HG03025 (cell line): Measurements from ENCODE around the gene ESPL1.

Experiments
- ATAC-seq: cut with Tn5 transposase; IDR thresholded peaks from one replicate; pipeline ENCODE4 v1.9.1; 2021; ENCODE audit warnings: mild to moderate bottlenecking, moderate library complexity; ENCODE audit not compliant: unreplicated experiment, low FRiP score

ESPL1 gene

DNA sequence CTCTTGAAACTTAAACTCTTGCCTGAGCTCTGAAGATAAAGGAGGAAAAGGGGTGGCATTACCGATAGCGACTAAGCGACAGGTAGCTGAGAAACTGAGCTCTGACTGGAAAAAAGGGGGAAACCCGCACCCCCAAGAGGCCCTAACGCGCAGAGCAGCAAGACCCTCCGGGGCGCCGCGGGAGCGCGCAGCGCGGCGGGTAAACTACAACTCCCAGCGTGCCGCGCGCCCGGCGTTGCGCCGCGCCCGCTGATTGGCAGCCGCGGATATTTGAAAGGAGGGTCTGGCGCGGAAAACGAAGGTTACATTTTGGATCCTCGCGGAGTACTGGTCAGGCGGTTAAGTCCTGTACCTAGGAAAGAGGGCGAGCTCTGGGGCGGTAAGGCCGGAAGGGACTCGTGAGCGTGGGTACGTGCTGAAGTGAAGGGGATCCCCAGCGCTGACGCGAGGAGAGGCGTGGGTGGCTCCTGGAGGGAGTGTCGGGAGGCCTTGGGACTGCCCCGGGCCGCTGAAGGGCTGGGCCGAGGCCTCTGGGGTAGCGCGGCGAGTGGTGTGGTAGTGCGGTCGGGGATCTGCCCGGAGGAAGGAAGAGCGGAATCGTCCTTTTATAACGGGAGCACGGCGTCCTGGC is at the start of gene ESPL1:
Gene ESPL1, plus strand, starts transcription at position 301 of the 631 bp plus-strand sequence. CDS start 468 bp downstream, outside the sequence.
- ATAC-seq, result peak; percentile 69

DNA sequence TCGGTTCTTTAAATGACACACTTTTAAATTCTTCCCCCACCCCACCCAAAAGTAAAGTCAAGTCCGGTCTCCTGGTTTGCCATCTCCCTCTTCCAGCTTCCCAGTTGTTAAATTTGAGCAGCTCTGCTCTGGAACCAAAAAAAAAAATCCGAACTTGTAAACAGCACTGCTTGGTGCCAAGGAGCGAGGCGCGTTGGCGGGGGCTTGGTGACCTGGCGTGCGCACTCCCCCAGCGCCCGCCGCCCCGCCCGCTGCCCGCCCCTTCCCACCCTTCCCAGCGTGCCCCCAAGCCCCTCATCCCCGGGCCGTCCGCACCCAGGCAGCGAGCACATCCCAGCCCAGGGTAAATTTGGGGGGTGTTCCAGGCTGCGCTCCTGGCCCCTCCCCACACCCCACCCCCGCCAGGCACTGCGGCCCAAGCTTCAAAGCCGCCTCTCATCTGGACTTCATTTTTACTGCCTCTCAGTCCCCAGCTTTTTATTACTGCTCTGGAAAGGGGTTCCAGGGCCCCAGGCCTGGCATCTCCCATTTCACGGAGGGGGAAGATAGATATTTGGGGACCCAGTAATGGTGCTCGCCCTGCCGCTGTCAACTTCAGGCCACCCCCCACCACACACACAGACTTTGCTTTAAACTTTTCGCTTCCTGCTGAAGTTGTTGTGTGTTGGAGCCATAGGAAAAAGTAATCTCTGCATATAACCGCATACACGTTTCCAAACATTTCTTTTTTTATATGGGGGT is 49.4 kb upstream of the ESPL1 start:
- ATAC-seq, result no peak

DNA sequence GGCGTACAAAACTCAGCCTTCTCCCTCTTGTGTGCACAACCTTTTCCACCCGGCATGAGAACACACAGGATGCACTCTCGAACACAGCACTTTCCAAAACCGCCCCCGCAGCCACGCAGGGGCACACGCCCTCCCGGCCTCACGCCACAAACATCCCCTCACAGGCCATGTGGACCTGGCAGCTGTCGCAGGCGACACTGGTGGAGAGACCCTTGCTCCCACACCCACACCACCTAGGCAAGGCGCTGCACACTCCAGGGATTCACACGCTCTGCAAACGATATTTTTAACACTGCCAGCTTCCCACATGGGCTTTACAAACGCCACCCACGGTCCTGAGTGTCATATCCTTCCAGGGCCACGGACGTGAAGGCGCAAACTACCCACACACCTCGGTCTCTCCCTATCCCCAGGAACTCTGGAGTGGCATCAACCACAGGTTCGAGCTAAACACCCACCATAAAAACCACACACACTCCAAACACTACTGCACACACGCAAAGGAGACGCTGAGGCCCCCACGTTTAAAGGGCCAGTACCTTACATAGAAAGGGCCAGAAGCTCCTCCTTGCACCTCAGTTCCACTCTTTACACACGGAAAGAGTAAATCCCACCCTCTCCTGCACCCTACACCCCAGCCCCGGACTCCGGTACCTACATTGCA is 48.7 kb upstream of the ESPL1 start:
- ATAC-seq, result peak; percentile 23

DNA sequence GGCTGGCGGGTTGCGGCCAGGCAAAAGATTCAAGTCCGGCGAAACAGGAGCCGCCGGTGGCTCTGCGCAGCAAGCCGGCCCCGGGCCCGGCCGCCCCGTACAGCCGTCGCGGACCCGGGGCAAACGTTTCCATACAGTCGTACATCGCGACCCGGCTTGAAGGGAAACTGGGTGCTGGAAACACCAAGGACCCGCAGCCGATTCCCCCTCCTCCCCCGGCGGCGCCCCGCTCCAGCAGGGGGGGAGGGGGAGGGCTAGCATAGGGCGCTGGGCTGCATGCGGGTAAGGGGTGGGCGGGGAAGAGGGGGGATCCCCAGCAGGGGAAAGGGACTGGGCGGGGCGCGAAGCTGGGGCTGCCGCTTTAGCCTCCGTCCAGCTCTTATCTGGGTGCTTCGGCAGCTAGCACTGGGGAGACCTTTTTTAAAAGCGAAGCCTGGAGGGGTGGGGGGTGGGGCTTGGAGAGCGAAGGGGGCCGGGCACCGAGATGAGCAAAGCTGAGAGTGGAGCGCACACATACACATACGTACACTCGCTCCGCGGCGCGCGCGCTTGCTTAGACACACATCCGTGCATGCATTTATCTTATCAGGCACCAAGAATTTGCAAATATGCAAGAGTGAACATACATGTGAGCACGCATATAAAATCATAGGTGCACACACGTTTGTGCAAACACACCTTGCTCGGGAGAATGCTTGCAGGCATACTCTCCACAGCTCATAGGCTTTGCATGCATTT is 48.0 kb upstream of the ESPL1 start:
- peak; percentile 32 for ATAC-seq

DNA sequence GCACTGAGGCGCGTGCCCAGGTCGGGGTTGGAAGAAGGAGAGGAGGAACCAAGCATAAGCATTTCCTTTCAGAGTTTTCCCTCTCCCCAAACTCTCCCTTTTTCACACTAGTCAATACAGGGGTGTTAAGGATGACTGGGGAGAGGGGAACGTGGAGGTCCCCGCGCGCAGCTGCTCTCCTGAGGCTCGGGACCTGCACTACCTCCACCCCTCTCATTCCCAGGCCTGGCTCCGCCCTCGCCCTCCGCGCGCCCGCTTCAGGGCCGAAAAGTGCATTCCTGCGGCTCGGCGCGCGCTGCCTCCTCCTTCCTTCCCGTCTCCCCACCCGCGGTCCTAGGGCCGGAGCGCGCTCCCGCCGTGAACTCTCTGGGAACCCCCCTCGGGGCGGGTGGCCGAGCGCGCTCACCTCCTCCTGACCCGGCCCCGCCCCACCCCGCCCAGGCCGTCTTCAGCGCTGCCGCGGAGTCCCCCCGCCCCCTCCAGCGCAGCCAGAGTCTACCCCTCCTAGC is 47.4 kb upstream of the ESPL1 start:
- ATAC-seq, result peak; percentile 42

DNA sequence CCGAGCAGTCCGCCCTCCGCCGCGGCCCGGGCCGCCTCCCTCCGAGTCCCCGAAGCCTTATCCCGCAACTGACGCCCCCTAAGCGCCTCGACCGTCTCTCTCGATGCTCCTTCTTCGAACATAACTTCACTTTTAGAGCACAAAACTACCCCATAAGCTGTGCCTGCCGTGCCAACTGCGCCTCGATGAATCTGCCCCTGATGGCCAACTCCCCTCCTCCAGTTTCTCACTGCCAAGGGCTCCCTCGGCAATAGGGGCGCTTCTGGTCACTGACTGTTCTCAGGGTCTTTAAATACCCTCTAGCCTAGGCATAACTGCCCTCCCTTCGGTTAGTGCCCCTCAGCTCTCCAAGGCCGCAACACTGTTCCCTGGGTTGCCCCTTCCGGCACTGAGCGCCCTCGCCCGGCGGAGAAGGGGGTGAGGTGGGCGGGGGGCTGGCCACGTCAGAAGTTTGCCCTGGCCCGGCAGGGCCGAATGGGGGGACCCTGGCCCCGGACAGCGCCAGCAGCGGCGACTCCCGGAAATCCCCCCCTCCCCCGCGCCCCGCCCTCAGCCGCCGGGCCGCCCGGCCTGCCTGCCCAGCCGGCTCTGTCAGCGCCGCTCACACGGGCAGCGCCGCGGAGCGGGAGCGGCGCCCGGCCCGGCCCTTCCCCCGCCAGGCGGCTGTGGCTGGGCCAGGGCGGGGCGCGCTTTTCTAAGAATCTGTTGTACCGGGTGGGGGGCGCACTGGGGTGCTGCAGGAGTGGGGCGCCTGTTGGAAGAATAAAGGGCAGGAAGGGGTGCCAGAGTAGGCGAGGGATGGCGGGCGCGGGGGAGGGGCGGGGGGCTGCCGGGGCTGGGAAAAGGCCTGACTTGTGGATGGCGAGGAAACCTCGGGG is 46.7 kb upstream of the ESPL1 start:
- ATAC-seq, result peak; percentile 22

DNA sequence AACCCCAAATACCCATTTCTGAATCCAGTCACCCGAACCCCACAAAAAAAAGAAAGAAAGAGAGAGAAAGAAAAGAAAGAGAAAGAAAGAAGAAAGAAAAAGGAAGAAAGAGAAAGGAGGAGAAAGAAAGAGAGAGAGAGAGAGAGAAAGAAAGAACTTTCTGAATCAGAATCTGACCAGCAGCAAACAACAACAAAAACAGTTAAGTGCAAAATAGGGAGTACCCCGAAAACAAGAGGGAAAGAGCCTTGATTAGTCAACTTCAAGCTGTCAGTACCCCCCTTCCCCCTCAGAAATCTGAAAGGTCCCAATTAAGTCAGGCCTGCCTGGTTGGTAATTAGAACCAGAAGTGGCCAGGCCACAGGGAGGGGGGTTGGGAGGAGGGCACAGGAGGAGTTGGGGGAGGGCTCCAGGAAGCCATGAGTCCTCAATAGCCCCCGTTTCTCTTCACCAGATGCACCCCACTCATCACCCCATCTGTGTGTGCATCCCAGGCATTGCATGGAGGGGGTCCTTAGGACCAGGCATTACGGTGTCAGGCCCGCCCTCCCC is 45.9 kb upstream of the ESPL1 start:
- no peak for ATAC-seq

DNA sequence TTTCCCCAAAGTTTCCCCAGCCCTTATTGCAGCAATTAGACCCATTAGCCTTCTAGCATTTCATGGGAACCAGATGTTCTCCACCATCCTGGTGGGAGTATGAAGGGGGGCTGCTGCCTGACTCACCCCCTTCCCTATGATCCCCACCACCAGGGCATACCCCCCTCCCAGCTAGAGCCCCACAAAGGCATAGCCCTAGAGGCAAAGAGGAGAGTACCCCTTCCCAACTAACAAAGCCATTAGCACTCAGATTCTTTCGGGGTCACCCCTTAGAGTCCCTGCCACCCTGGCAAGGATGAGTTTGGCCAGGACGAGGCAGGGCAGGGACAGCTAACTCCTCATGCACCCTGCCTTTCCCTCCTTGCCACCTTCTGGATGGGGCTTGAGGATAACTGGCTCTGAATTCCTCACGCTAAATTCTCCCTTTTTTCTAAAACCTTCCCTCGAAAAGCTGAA is 45.3 kb upstream of the ESPL1 start:
- ATAC-seq, result no peak

DNA sequence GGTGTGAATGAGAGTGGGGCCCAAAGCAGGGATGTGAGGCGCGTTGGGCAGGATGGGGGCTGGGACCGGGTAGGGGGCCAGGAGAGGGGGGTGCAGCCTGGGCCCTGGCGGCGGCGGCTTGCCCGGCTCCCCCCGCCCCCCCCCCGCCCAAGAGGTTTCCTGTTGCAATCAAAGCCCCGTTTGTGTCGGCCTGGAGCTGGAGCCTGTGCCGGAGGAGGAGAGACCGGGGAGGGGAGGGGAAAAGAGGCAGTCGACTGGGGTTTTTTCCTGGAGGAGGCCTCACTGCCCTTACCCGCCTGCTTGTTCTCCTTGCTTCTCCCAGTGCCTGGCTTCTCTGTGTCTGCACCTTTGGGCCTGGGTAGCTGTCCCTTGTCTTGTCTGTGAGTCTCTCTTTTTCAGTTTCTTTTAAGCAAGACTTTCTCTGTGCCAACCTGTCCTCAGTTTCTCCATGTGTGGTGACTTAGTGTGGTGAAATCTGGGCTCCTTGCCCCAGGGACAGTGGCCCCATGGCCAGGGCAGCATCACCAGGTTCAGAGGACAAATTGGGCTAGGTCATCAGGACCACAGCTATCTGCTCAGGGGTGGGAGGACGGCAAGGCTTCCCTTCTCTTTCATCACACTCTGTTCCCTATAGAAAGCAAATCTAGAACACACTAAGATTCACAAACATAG is 44.6 kb upstream of the ESPL1 start:
- no peak for ATAC-seq

DNA sequence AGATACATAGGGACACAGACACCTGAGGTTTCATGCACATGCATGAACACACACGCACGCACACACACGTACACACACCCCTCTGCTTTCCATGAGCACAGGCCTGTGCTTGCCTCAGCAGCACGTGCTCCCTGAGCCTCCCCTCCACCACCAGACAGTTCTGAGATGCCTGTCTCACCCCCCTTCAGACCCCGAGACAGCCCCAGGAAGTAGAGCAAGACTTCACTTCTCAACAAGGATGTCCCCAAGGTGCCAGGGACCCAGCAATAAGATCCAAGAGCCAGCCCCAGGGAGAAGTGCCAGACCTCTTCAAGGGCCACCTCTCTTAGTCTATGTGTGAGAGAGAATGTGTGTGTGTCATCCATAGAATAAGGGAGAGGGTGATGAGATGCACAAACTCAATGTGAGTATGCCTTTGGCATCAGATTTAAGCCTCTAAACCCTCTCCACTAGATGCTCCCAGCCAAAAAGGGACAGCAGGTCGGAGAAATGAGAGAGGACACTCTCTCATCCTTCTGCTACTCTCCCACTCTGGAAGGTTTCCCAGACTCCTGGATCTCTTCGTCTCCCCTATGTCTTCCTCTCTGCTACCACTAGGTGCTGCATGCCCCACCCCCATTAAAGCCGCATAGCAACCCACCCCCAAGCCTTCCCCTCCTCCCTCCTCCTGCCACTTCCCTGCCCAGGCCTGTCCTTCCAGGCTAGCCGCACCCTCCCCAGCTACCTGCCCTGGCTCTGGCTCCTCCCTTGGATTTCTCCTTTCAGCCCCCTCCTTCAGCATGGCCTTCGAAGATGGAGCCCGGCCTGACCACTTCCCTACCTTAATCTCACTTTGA is 43.8 kb upstream of the ESPL1 start:
- ATAC-seq, result no peak

DNA sequence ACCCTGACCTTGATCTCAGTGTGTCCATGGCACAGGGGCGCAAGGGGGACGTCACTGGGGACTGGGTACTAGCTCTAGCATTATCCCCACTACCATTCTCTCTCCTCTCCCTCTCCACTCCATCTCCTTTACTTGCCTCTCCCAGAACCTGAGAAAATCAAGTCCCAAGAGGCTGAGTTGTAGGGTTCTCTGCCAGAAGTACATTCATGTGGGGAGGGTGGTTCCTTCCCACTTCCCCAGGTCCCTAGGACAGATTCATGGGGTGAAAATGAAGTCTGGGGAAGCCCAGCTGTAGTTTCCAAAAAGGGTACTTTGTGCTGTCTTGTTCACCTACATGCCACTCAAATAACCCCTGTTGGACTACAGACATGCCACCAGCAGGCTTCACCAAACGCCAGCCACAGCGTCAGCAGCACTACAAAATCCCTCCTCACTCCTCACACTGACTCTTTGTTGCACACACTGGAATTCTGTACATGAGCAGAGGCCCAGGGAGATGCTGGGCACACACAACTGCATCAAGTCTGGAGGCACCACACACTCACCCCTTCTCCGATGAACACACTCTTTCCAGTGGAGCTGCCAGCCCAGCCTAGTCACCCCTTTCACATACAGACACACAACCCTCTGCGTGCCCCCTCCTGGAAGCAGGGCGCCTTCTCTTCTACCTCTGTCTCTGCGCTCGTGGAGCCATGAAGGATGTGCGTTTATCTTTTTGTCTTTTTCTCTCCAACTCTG is 43.0 kb upstream of the ESPL1 start:
- ATAC-seq, result no peak

DNA sequence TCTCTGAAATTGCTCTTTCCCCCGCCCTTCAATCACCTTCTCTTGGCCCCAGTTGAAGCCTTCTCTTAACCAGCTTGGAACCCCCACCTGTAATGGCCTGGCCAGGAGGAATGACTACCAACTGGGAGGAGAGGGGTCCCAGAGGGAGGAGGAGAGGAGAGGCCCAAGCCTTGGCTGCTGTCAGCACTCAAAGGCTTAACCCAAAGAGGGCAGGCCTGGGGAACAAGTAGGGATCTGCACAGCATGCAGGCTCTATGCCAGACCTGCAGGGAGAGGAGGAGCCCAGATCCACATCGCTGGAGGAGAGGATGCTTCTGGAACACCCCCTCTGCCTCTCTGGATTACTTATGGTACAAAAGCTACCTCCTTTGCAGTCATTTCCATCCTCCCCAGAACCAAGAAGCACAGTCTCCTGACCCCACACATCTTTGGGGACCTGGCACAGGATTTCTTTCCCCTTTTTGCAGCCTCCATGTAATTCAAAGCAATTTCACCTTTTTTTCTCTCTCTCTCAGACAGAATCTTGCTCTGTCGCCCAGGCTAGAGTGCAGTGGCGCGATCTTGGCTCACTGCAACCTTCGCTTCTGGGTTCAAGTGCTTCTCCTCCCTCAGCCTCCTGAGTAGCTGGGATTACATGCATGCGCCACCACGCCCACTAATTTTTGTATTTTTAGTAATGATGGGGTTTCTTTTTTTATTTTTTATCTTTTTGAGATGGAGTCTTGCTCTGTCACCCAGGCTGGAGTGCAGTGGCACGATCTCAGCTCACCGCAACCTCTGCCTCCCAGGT is 42.3 kb upstream of the ESPL1 start:
- no peak for ATAC-seq

DNA sequence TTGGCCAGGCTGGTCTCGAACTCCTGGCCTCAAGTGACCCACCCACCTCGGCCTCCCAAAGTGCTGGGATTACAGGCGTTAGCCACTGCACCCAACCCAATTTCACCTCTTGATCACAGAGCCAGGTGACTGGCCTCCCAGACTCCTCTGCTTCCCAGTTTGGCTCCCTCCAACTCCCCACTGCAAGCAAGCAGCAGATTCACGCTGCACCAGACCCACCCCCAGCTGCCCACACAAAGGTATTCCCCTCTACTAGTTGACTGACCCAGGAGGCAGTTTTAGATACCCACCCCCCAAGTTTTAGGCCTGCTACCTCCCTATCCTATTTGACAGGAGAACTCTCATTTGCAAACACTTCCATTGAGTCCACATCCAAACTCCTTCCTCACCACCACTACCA is 41.3 kb upstream of the ESPL1 start:
- ATAC-seq, result no peak

DNA sequence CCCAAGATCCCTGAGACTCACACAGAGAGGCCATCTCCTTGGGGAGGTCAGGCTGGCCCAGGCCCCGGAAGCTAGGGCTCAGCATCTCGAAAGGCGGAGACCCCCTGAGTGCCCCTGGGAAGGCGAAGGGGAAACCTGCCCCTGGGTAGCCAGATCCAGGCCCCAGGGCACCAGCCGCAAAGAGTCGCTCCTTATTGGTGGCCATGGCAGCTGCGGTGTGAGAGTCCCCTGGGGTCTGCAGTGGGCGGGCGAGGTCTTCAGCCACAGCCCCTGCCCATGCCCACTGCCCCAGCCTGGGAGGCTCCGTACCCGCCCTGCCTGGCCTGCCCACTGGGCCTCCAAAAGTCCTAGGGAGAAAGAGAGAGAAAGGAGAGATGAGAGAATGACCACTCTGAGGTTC is 40.8 kb upstream of the ESPL1 start:
- ATAC-seq, result no peak

DNA sequence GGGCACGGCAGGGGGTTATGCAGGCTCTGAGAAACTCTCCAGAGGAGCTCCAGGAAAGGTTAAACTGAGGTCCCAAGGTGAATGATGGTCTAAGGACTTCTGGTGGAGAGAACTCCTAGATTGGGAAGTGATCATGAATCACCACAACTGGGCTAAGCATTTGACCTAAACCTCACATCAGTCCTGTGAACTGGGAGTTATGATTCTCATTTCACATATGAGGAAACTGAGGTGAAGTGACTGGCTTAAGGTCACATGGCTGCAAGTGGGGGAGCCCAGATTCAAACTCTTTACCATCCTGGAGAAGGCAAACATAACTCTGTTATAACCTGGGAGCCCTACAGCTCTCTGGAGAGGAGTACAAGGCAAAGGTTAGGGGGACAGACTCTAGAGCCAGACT is 40.3 kb upstream of the ESPL1 start:
- ATAC-seq, result no peak

DNA sequence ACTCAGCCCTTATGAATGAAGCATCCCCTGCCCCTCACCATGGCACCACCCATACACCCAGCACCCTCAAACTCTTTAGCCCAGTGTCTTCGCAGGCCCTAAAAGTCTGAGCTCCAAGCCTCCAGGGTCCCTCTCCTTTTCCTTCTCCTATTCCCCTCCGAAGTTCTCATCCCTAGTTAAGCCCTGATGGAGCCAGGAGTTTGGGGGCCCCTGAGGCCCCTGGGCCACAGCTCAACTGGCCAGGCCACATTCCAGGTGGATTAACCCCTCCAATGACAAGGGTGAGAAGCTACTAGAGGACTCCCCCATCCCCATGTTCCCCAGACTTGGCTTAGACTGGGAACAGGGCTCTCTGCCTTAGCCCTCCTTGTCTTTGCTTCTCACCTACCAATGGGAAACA is 38.6 kb upstream of the ESPL1 start:
- ATAC-seq, result no peak
